Mesendoderm (in vitro differentiated cells): ENCODE measurements around the gene SEMA3E.

Experiments used
- DNase-seq: peaks from one replicate; pipeline ENCODE4 v3.0.0; 2013
- H2AK5ac ChIP-seq: 2 replicates; pipeline ENCODE4 v1.6.1; 2013; ENCODE audit warnings: low read length, inconsistent platforms
- H2BK120ac ChIP-seq: 2 replicates; pipeline ENCODE4 v1.6.1; 2013; ENCODE audit warnings: low read depth, mild to moderate bottlenecking, low read length, moderate library complexity, mixed read lengths
- H2BK15ac ChIP-seq: replicated peaks from 2 replicates; pipeline ENCODE4 v1.6.1; 2013; ENCODE audit warnings: low read depth, mild to moderate bottlenecking, moderate library complexity
- H2BK5ac ChIP-seq: 2 replicates; pipeline ENCODE4 v1.6.1; 2013; ENCODE audit warnings: low read length, inconsistent platforms
- H3K18ac ChIP-seq: 2 replicates; pipeline ENCODE4 v1.6.1; 2013; ENCODE audit warnings: mild to moderate bottlenecking, low read length, mixed read lengths
- H3K23ac ChIP-seq: one replicate; pipeline ENCODE4 v1.6.1; 2013; ENCODE audit warnings: low read length
- H3K27ac ChIP-seq: 2 replicates; pipeline ENCODE4 v1.5.1; 2013; ENCODE audit warnings: low read depth, mild to moderate bottlenecking, inconsistent platforms, low read length, moderate library complexity
- H3K27me3 ChIP-seq: 2 replicates; pipeline ENCODE4 v1.6.1; 2013; ENCODE audit warnings: low read length, control low read depth, mild to moderate bottlenecking, inconsistent platforms; ENCODE audit not compliant: insufficient read depth, poor library complexity
- H3K36me3 ChIP-seq: 2 replicates; pipeline ENCODE4 v1.6.1; 2013; ENCODE audit warnings: low read length, inconsistent platforms; ENCODE audit not compliant: control insufficient read depth, insufficient read depth
- H3K4ac ChIP-seq: one replicate; pipeline ENCODE4 v1.6.1; 2013; ENCODE audit warnings: low read depth, mild to moderate bottlenecking, low read length, moderate library complexity
- H3K4me1 ChIP-seq: 2 replicates; pipeline ENCODE4 v1.6.1; 2013; ENCODE audit warnings: low read depth, low read length, inconsistent platforms; ENCODE audit not compliant: control insufficient read depth
- H3K4me2 ChIP-seq: 2 replicates; pipeline ENCODE4 v1.6.1; 2013; ENCODE audit warnings: low read length
- H3K4me3 ChIP-seq: 2 replicates; pipeline ENCODE4 v1.5.1; 2013; ENCODE audit warnings: mild to moderate bottlenecking, low read length
- H3K56ac ChIP-seq: one replicate; pipeline ENCODE4 v1.6.1; 2013; ENCODE audit warnings: low read length
- H3K79me1 ChIP-seq: 2 replicates; pipeline ENCODE4 v1.6.1; 2013; ENCODE audit warnings: low read length, inconsistent platforms
- H3K79me2 ChIP-seq: 2 replicates; pipeline ENCODE4 v1.6.1; 2013; ENCODE audit warnings: mild to moderate bottlenecking, low read length; ENCODE audit not compliant: control insufficient read depth, insufficient read depth
- H3K9ac ChIP-seq: 2 replicates; pipeline ENCODE4 v1.6.1; 2013; ENCODE audit warnings: low read length, inconsistent platforms
- H4K5ac ChIP-seq: one replicate; pipeline ENCODE4 v1.6.1; 2013; ENCODE audit warnings: low read length
- H4K8ac ChIP-seq: one replicate; pipeline ENCODE4 v1.6.1; 2013; ENCODE audit warnings: low read depth, mild to moderate bottlenecking, control low read depth, low read length, moderate library complexity
- WGBS: extraction: QIAGEN DNeasy Blood & Tissue Kit; methylation state at CpG from one replicate; pipeline ENCODE4 v1.1.7; 2013; ENCODE audit warnings: low lambda C conversion rate, missing lambda C conversion rate; ENCODE audit not compliant: insufficient coverage; ENCODE audit errors: extremely low coverage; 5-methylcytosine and 5-hydroxymethylcytosine counted together

Gene SEMA3E

DNA sequence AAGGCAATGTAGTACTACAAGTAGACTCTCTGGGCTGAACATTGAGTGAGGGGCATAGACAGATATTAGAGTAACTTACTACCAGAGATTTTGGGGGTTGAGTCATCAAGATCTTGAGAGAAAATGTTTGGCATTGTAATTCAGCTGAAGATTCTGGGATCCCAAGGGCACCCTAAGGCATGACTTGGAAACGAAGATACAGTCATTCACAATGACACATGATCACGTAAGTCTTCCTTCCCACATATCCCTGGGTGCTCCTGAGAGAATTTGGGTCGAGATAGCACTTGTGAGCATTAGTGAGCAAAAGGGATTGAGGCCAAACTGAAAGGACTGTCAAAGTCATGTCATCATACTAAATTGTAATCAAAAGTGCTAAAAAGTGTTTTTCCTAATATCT lies 293.8 kb downstream of the SEMA3E start:
- Histone ChIP-seq H2BK5ac (no peak overlapping the region), H3K79me2 (no peaks in the 10 kb centered on the region), H3K9ac (no peak overlapping the region), H2BK120ac (no peak overlapping the region), H4K8ac (no peak overlapping the region), H3K27me3 (no peaks in the 10 kb centered on the region), H3K4me3 (no peak overlapping the region), H3K56ac (no peak overlapping the region), H4K5ac (no peak overlapping the region), H3K18ac (no peak overlapping the region), H2AK5ac (no peak overlapping the region), H3K27ac (no peak overlapping the region), H2BK15ac (no peak overlapping the region), H3K23ac (no peak overlapping the region), H3K36me3 (no peaks in the 10 kb centered on the region), H3K4me2 (no peak overlapping the region), H3K4ac (no peak overlapping the region), H3K4me1 (no peaks in the 10 kb centered on the region), H3K79me1 (no peaks in the 10 kb centered on the region)
- DNase-seq: no peak
- WGBS: no CpG with 5 or more reads among the region's 3 CpGs

DNA sequence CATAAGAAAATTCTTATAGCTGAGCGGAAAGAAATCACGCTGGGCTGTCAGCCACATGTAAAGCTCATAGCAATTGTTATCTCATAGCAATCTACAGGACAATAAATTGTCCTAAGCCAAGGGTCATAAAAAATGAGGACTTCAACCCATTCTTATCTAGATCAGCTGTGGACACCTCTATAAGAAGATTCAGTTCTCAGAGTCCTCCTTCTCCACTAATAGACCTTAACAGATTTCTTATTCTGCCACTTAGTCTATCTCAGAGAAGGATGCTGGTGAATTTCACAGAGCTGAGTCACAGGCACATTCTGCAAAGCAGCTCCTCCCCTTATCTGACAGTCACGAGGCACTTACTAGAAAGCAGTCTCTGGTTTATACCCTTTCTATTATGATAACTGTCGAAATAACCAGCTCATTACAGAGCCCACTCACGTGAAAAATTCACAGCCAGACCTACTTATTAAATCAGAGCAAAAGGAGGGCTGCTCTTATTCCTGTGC lies 300.9 kb downstream of the SEMA3E start:
- Histone ChIP-seq H3K27ac (no peak overlapping the region), H3K4me3 (no peak overlapping the region)
- DNase-seq: peak; percentile 83

DNA sequence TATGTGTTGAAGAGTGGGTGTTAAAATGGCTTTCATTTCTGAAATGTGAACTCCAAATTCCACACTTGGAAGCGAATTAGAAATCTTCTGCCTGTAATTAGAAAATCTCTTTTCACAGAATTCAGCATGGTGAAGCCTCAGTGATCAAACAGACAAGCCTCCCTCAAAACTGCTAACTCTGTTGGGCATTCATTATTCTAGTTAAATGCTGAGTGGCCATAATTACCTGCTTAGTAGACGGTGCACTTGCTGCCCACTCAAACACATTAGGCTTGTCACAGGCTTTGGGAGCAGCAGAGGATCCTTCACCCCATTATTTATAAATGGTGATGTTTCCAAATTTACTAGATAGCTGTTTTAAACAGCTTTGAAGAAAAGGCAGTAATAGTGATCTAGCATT lies 309.0 kb downstream of the SEMA3E start:
- Histone ChIP-seq H3K56ac (no peak overlapping the region), H3K4ac (no peak overlapping the region), H2AK5ac (no peak overlapping the region), H3K4me3 (no peak overlapping the region), H3K27ac (no peak overlapping the region), H3K36me3 (no peaks in the 10 kb centered on the region), H3K27me3 (no peaks in the 10 kb centered on the region), H3K23ac (no peak overlapping the region), H3K9ac (no peak overlapping the region), H2BK120ac (no peak overlapping the region), H2BK15ac (no peak overlapping the region), H3K79me2 (no peaks in the 10 kb centered on the region), H3K18ac (no peak overlapping the region), H4K5ac (no peak overlapping the region), H3K79me1 (no peaks in the 10 kb centered on the region), H4K8ac (no peak overlapping the region), H3K4me2 (no peak overlapping the region), H3K4me1 (no peaks in the 10 kb centered on the region), H2BK5ac (no peak overlapping the region)
- WGBS: no CpG with 5 or more reads among the region's 2 CpGs
- DNase-seq: no peak

More for the DNA sequence above, 300.9 kb downstream of the SEMA3E start:
- H3K9ac ChIP-seq: no peak overlapping the region
- no peak overlapping the region for H3K56ac ChIP-seq
- H2BK120ac ChIP-seq: no peak overlapping the region
- no peaks in the 10 kb centered on the region for H3K79me2 ChIP-seq
- H4K5ac ChIP-seq: no peak overlapping the region
- H3K27me3 ChIP-seq: no peaks in the 10 kb centered on the region
- H3K4ac ChIP-seq: no peak overlapping the region
- no peak overlapping the region for H2BK5ac ChIP-seq
- H2BK15ac ChIP-seq: no peak overlapping the region
- no peak overlapping the region for H3K18ac ChIP-seq
- H4K8ac ChIP-seq: no peak overlapping the region
- H3K79me1 ChIP-seq: no peaks in the 10 kb centered on the region
- no CpG with 5 or more reads among the region's 5 CpGs for WGBS
- H3K23ac ChIP-seq: no peak overlapping the region
- H3K4me1 ChIP-seq: no peaks in the 10 kb centered on the region
- no peaks in the 10 kb centered on the region for H3K36me3 ChIP-seq
- H2AK5ac ChIP-seq: no peak overlapping the region
- no peak overlapping the region for H3K4me2 ChIP-seq

DNA sequence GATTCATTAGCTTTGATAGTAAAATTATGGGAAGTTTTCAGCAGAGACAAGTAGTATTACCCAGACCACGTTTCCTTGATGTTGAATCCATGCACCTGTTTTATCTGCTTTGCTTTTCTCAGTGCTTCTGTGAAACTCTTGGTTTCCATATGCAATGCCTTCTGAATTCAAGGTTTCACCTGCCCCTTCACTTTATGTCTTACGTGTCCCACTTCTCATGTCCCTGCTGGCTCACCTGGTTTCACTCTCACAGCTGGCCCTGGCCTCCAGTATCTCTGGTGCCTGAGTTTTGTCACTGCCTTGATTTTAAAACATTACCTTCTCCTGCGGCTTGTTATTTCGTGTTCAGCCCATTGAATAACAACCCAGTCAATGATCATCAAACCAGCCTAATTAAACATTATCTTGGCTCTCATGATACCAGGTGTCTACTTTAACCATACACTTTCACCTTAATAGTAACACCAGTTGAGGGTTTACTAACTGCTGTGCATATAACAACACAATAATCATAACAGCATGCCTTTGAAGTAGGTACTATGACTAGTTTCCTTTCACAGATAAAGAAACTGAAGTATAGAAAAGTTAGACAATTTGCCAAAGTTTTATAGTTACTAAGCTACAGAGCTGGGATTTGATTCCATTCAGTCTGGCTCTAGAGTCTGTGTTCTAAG lies 310.5 kb downstream of the SEMA3E start:
- Histone ChIP-seq H3K36me3 (no peaks in the 10 kb centered on the region), H4K5ac (no peak overlapping the region), H3K79me2 (no peaks in the 10 kb centered on the region), H2BK5ac (no peak overlapping the region), H2BK120ac (no peak overlapping the region), H3K9ac (no peak overlapping the region), H2BK15ac (no peak overlapping the region), H3K4ac (no peak overlapping the region), H3K27me3 (no peaks in the 10 kb centered on the region), H3K27ac (no peak overlapping the region), H4K8ac (no peak overlapping the region), H3K4me2 (no peak overlapping the region), H2AK5ac (no peak overlapping the region), H3K4me1 (no peaks in the 10 kb centered on the region), H3K4me3 (no peak overlapping the region), H3K18ac (no peak overlapping the region), H3K79me1 (no peaks in the 10 kb centered on the region), H3K23ac (no peak overlapping the region), H3K56ac (no peak overlapping the region)
- DNase-seq: no peak
- WGBS: no CpG with 5 or more reads among the region's 4 CpGs

DNA sequence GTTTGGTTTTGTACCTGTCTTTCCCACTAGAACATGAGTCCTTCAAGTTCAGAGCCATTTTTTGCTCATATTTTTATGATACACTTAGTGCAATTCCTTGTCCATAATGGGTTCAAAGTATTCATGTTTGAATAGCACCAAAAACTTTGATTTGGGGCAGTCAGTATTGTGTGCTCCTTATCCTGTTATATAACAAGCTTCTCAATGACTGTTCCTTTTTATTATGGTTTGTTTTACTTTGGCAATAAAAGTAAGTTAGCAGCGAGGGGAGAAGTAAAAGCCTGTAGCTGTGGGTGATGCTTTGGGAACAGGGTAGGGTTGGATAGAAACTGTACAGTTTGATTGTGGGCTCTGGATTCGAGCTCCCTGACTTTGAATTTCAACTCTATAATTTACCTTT lies 311.9 kb downstream of the SEMA3E start:
- no peak overlapping the region for H2AK5ac ChIP-seq
- no peaks in the 10 kb centered on the region for H3K79me2 ChIP-seq
- no peak for DNase-seq
- H3K27ac ChIP-seq: no peak overlapping the region
- H4K5ac ChIP-seq: no peak overlapping the region
- H3K4me1 ChIP-seq: no peaks in the 10 kb centered on the region
- no peaks in the 10 kb centered on the region for H3K36me3 ChIP-seq
- H3K23ac ChIP-seq: no peak overlapping the region
- no peaks in the 10 kb centered on the region for H3K79me1 ChIP-seq
- no peak overlapping the region for H2BK120ac ChIP-seq
- H4K8ac ChIP-seq: no peak overlapping the region
- no peak overlapping the region for H3K56ac ChIP-seq
- no peaks in the 10 kb centered on the region for H3K27me3 ChIP-seq
- no peak overlapping the region for H3K9ac ChIP-seq
- no peak overlapping the region for H3K18ac ChIP-seq
- no peak overlapping the region for H2BK15ac ChIP-seq
- H3K4me2 ChIP-seq: no peak overlapping the region
- no peak overlapping the region for H2BK5ac ChIP-seq
- WGBS: no CpG with 5 or more reads among the region's 2 CpGs
- no peak overlapping the region for H3K4ac ChIP-seq
- no peak overlapping the region for H3K4me3 ChIP-seq

DNA sequence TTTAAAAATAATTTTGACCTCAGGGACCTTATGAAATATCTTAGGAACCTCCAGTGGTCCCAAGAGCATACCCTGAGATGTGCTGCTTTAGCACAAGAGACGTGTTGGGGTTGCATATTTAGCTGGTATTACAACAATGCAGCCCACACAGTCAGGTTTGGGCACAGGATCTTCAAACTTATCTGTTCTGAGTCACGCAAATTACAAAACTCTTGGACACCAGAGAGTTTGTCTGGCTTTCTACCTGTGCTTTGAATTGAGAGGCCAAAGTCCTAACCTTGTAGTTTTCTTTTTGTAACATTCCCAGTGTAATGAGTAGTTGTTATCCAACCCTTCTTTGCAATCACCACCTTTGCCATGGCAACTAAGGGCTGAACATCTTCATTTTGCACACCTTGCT lies 322.7 kb downstream of the SEMA3E start:
- no peaks in the 10 kb centered on the region for H3K79me1 ChIP-seq
- H3K4me1 ChIP-seq: no peaks in the 10 kb centered on the region
- H3K4ac ChIP-seq: no peak overlapping the region
- H3K27ac ChIP-seq: no peak overlapping the region
- DNase-seq: no peak
- no peak overlapping the region for H4K5ac ChIP-seq
- no peak overlapping the region for H2BK120ac ChIP-seq
- no peaks in the 10 kb centered on the region for H3K36me3 ChIP-seq
- no peak overlapping the region for H2BK15ac ChIP-seq
- WGBS: no CpG with 5 or more reads among the region's 2 CpGs
- H3K9ac ChIP-seq: no peak overlapping the region
- no peak overlapping the region for H3K18ac ChIP-seq
- H3K4me3 ChIP-seq: no peak overlapping the region
- no peak overlapping the region for H3K56ac ChIP-seq
- H3K79me2 ChIP-seq: no peaks in the 10 kb centered on the region
- H3K4me2 ChIP-seq: no peak overlapping the region
- H2AK5ac ChIP-seq: no peak overlapping the region
- no peaks in the 10 kb centered on the region for H3K27me3 ChIP-seq
- no peak overlapping the region for H2BK5ac ChIP-seq
- no peak overlapping the region for H3K23ac ChIP-seq
- H4K8ac ChIP-seq: no peak overlapping the region
